ES-I3 (cell line): ENCODE results near the gene NAP1L4.
A peak's percentile ranks its signal among the peaks of the same experiment; 100 is the strongest.

Experiments
- H3K36me3 ChIP-seq: 2 replicates; pipeline ENCODE4 v1.6.1; 2013; ENCODE audit warnings: mild to moderate bottlenecking, low read length, control low read depth, moderate library complexity; ENCODE audit not compliant: insufficient read depth
- H3K4me1 ChIP-seq: 2 replicates; pipeline ENCODE4 v1.6.1; 2013; ENCODE audit warnings: mild to moderate bottlenecking, control low read depth, low read length; ENCODE audit not compliant: insufficient read depth
- H3K9ac ChIP-seq: 2 replicates; pipeline ENCODE4 v1.6.1; 2013; ENCODE audit warnings: low read depth, mild to moderate bottlenecking, low read length, moderate library complexity
- H3K9me3 ChIP-seq: 2 replicates; pipeline ENCODE4 v1.6.1; 2013; ENCODE audit warnings: mild to moderate bottlenecking, low read length, moderate library complexity; ENCODE audit not compliant: control insufficient read depth, insufficient read depth

The NAP1L4 gene

DNA sequence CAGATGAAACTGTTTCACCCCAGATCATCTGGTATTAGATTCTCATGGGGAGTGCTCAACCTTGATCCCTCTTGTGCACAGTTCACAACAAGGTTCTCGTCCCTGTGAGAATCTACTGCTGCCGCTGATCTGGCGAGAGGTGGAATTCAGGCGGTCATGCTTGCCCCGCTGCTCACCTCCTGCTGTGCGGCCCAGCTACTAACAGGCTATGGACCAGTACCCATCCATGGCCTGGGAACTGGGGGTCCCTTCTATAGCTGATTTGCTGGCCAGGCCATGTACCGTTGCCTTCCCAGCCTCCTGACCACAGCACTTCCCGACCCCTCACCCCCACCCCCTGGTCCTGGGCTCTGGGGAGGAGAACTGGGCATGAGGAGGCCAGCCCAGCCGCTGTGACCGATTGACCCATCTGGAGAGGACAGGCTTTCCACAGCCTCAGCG lies 65.5 kb downstream of the NAP1L4 start:
- H3K9me3 ChIP-seq, result no peaks in the 10 kb centered on the region
- H3K4me1 ChIP-seq, result peaks cover 12% of the 10 kb centered on the region; the same call in 1 of the 2 replicates
- no peaks in the 10 kb centered on the region for H3K36me3 ChIP-seq
- H3K9ac ChIP-seq, result peak overlapping the region; percentile 77; the same call in 1 of the 2 replicates

DNA sequence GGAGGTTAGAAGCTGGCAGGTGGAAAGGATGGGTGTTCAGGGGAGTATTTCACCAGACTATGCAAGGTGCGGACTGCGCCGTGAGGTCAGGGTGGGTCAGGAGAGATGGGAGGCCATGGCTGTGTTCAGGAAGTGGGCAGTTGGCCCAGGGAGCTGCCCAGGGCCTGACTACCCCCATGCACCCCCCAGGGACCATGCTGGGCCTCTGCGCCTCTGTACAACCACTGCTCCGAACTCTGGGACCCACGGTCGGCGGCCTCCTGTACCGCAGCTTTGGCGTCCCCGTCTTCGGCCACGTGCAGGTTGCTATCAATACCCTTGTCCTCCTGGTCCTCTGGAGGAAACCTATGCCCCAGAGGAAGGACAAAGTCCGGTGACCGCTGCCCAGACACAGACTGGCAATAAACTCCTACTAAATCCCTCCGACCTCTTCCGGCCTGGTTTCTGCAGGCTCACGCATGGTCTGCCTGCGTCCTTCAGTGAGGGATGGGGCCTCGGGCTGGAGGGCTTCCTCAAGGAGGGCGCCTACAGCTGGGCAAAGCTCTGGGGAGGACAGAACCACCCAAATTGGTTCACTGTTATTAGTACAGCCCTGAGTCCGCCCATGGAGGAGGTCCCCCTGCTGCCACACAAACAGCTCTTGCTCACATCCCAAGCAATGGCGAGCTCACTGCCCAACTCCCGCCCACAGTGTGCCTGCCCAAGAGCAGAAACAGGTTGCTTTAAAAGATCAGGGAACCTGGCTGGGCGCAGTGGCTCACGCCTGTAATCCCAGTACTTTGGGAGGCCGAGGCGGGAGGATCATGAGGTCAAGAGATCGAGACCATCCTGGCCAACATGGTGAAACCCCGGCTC lies 67.1 kb downstream of the NAP1L4 start:
- H3K36me3 ChIP-seq, result no peaks in the 10 kb centered on the region
- peaks cover 10% of the 10 kb centered on the region; the same call in 1 of the 2 replicates for H3K4me1 ChIP-seq
- no peaks in the 10 kb centered on the region for H3K9me3 ChIP-seq
- no peak overlapping the region for H3K9ac ChIP-seq

DNA sequence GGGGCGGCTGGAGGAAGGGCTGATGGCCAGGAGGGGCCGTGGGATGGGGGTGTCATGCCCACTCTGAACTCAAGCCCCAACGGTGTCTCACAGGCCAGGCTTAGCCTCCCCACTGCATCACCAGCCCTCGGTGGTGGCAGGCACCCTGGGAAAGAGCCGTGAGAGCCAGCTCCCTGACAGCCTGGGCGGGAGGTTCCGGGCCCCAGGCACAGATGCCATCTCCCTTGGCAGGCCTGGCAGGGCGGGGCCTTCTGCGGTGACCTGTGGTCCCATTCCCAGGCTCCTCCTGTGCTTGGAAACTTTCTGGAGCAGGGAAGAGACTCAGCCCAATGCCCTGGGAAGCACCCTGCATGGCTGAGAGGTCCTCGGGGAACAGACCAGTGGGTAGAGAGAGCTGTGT lies 67.7 kb downstream of the NAP1L4 start:
- H3K9ac ChIP-seq, result no peak overlapping the region
- H3K4me1 ChIP-seq, result peaks cover 10% of the 10 kb centered on the region; the same call in 1 of the 2 replicates
- H3K9me3 ChIP-seq, result no peaks in the 10 kb centered on the region
- no peaks in the 10 kb centered on the region for H3K36me3 ChIP-seq

DNA sequence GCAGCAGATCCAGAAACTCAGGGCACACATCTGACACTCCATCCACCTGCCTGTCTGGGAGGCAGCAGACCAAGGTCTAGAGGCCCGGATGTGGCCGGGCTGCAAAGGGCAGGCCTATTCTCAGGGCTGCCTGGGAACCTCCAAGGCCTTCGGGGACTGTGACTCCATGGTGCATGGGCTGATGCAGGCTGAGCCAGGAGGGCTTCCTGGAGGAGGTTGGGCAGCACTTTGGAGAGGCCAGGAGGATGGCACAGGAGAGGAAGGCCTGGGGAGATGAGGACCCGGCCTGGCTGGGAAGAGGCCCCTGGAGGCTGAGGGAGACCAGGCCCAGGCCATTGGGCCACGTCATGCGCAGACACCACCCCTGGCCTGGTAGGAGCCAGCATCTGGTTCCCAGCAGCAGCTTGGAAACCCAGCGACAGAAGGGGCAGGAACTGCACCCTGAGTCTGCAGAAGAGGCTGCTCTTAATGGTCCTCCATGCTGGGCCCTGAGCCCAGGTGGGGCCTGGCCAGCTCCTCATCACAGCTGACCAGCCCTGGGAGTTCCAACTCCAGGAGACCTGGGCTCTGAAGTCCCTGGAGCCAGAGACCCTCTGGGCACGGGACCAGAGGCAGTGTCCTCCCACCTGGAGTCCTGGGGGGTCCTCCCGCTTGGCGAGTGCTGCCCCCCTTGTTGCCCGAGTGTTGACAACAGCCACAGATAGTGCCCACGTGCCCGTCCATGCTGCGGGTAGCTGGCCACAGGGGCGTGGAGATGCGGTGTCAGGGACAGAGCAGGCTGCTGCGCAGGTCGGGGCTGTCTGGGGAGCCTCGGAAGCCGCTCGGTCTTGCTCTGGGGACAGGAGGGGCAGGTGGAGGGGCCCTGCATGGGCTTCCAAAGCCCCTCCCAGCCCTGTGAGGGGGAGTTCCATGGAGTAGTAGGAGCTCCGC lies 68.4 kb downstream of the NAP1L4 start:
- peaks cover 10% of the 10 kb centered on the region; the same call in 1 of the 2 replicates for H3K4me1 ChIP-seq
- H3K36me3 ChIP-seq, result no peaks in the 10 kb centered on the region
- no peak overlapping the region for H3K9ac ChIP-seq
- no peaks in the 10 kb centered on the region for H3K9me3 ChIP-seq

DNA sequence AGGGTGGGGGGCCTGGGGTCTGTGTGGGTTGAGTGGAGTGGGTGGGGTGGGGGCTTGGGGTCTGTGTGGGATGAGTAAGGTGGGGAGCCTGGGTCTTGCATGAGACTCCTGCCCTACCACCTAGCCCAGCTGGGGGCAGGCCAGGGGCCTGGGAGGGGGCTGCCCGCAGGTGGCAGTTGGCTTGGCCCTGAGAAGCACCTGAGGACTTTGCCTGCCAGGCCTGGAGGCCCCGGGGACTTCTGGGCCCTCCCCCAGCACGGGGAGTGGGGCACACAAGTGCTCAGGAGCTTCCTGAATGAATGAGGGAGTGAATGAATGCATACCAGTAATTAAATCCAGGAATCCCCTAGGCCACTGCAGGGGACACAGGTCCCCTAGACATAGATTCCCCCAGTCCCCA lies 69.5 kb downstream of the NAP1L4 start:
- no peaks in the 10 kb centered on the region for H3K36me3 ChIP-seq
- H3K4me1 ChIP-seq, result peaks cover 10% of the 10 kb centered on the region; the same call in 1 of the 2 replicates
- no peak overlapping the region for H3K9ac ChIP-seq
- no peaks in the 10 kb centered on the region for H3K9me3 ChIP-seq

DNA sequence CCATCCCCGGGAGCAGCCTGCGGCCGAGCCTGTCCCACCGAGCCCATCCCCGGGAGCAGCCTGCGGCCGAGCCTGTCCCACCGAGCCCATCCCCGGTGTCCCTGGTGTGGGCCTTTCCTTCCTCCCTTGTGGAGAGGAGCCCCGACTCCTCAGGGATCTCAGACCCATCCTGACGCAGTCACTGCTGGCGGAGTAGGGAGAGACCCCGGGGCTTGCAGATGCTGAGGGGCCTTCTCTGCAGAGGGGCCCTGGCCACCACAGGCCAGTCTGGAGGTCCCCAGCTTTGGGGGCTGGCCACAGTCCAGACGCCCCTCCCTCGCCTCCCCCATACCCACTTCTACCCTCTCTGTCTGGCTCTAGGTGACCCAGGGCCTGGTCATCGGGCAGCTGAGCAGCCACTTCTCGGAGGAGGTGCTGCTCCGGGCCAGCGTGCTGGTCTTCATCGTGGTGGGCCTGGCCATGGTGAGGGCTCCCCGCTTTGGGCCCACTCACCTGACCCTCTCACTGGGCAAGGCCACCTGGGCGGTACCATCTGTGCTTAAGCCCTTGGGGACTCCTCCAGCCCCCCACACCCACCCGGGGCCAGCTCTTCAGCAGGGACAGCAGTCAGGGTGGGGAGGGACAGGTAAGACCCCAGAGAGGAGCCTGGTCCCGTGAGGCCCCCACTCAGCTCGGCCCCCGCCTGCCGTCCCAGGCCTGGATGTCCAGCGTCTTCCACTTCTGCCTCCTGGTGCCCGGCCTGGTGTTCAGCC lies 70.2 kb downstream of the NAP1L4 start:
- H3K9me3 ChIP-seq, result no peaks in the 10 kb centered on the region
- no peaks in the 10 kb centered on the region for H3K36me3 ChIP-seq
- H3K4me1 ChIP-seq, result peaks cover 3% of the 10 kb centered on the region; the same call in 1 of the 2 replicates
- no peak overlapping the region for H3K9ac ChIP-seq

DNA sequence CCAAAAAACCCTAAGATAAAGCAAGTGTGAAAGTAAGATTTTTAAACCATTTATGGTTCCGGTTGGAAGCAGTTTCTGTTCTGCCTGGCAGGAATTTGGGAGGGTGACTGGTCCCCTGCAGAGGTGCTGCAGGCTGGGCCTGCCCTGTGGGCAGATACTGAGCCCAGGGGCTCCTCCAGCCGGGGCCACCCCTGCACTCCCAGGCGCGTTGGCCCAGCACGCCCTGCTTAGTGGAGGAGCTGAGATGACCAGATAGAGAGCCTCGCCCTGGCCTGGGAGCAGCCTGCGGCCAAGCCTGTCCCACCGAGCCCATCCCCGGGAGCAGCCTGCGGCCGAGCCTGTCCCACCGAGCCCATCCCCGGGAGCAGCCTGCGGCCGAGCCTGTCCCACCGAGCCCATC lies 70.9 kb downstream of the NAP1L4 start:
- H3K9ac ChIP-seq, result no peak overlapping the region
- H3K4me1 ChIP-seq, result no peaks in the 10 kb centered on the region
- no peaks in the 10 kb centered on the region for H3K36me3 ChIP-seq
- H3K9me3 ChIP-seq, result no peaks in the 10 kb centered on the region

DNA sequence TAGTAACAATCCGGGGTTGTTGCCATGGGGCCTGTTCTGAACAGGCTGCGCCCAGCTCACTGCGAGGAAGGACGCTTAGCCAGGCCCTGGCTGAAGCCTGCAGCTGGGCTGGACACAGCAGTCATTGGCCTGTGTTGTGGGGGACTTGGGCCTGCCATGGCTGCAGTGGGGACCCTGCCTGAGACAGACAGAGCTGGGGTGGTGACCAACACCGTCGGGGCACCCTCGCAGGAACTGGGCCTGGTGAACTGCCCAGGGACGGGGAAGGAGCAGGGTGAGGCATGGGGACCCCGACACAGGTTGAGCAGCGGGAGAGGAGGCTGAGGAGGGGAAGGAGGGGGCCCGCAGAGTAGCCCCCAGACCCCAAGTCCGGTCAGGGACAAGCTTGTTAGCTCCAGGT lies 71.8 kb downstream of the NAP1L4 start:
- Histone ChIP-seq H3K4me1 (no peaks in the 10 kb centered on the region), H3K9ac (no peak overlapping the region), H3K36me3 (no peaks in the 10 kb centered on the region), H3K9me3 (no peaks in the 10 kb centered on the region)

DNA sequence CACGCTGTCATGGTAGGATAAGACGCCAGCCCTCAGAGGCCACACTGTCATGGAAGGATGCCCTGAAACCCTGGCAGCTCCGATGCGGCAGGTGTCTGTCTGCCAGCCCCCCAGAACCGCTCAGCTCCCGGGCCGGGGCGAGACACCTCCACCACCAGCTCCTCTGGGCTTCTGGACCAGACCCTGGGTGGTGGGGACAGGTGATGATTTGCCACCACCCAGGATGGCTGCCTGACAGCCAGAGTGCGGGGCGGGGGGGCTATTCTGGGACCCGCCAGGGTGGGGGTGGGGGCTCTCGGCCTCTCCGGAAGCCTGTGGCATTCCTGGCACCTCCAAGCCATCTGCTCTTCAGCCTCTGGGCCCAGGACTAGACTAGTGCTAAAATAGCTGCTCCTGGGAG lies 72.3 kb downstream of the NAP1L4 start:
- Histone ChIP-seq H3K4me1 (no peaks in the 10 kb centered on the region), H3K9me3 (no peaks in the 10 kb centered on the region), H3K36me3 (no peaks in the 10 kb centered on the region), H3K9ac (no peak overlapping the region)

DNA sequence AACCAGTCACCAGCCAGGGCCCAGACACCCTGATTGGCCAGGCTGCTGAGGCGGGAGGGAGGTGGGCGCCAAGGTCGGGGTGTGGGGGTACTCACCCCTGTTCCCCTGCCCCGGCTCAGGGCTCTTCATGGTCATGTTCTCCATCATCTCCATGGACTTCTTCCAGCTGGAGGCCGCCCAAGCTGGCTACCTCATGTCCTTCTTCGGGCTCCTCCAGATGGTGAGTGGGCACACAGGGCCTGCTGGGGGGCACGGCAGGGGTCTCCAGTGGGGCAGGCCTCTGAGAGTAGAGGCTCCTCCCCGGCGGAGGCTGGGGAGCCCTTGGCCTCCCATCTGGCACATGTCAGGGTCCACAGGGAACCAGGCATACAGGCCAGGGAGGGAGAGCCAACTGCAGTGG lies 72.9 kb downstream of the NAP1L4 start:
- H3K9ac ChIP-seq, result no peak overlapping the region
- H3K4me1 ChIP-seq, result peaks cover under 1% of the 10 kb centered on the region; the same call in 1 of the 2 replicates
- H3K36me3 ChIP-seq, result no peaks in the 10 kb centered on the region
- H3K9me3 ChIP-seq, result no peaks in the 10 kb centered on the region

DNA sequence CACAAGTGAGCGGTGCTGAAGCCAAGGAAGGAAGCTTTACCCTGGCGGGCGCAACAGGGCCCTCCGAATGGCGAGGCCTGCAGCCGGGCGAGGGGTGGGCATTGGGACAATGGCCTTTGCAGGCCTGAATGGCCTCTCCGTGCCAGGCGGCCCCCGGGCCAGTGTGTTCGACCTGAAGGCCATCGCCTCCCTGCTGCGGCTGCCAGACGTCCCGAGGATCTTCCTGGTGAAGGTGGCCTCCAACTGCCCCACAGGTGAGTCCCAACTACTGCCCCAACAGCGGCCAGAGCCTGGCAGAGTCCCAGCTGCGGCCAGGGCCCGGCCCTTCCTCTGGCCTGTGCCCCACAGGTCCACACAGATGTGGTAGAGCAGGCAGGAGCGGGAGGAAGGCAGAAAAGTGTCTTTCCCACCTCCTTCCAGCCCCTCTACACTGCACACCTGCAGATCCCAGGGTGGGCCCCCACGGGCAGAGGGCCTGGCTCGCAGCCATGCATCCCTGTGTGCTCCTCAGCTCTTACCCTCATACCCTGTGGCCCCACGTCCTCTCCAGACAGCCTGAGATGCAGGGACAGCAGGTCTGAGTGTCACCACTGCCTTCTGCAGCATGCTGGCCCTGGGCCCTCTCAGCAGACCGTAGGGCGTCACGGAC lies 74.2 kb downstream of the NAP1L4 start:
- Histone ChIP-seq H3K9ac (no peak overlapping the region), H3K9me3 (no peaks in the 10 kb centered on the region), H3K4me1 (peaks cover 13% of the 10 kb centered on the region), H3K36me3 (no peaks in the 10 kb centered on the region)

DNA sequence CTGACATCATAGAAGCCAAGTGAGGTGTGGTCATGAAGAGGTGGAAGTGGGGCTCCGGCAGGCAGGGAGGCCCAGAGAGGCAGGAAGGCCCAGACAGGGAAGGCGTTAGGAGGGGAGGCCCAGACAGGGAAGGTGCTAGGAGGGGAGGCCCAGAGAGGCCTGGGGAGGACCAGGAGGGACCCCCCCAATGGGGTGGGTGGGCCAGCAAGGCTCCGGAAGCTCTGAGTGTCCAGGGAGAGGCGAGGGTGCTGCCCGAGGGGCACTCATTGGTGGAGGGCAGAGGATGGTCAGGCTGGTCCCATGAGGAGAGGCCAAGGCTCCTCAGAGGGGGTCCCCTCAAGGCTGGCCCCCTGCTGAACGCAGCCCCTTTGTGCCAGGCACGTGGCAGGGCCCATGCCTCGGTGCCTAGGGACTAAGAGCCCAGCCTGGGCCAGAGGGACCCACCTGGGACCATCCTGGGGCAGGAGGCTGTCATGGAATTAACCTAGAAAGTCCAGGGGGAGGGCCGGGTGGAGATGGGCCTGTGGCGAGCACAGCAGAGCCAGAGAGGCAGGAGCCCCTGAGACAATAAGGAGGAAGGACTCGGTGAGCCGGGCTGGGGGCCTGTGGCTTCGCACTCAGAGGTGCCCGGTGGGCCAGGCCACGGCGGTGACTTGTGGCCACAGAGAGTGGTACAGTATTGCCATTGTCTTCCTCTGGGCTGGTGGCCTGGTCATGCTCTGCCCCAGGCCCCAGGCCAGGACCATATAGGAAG lies 75.1 kb downstream of the NAP1L4 start:
- H3K9ac ChIP-seq, result no peak overlapping the region
- H3K9me3 ChIP-seq, result no peaks in the 10 kb centered on the region
- peaks cover 22% of the 10 kb centered on the region for H3K4me1 ChIP-seq
- H3K36me3 ChIP-seq, result no peaks in the 10 kb centered on the region
